A549 (cell line): ENCODE data around the gene C17orf75. TPM values are rescaled to one million over a fixed set of nuclear protein-coding genes. Genes with fewer than 3 reads are reported as not detected.
A peak's percentile ranks its signal among the peaks of the same experiment; 100 is the strongest.

ENCODE experiments used
- ATAC-seq, 2 experiments: fragments of 200-7000 bp in 1 of 2; fragments of >200 bp in 1 of 2; cut with Nextera tagmentation in 1 of 2; cut with Tn5 transposase in 1 of 2; 3 replicates each; pipeline versions ENCODE4 v1.8.0 to v1.9.1; 2018 to 2020; ENCODE audit warnings: mild to moderate bottlenecking in 1 of 2, moderate library complexity in 1 of 2
- CTCF ChIA-PET: fragments of 300-600 bp; sonication (Branson Sonifier 250); formaldehyde crosslinking; extraction: SDS; loops from one replicate; lab custom pipeline; 2021; ENCODE audit warnings: antibody characterized with exemption, inconsistent platforms; lab: Yijun Ruan, JAX
- POLR2A ChIA-PET: fragments of 350-600 bp; formaldehyde crosslinking; extraction: SDS; loops from one replicate; lab custom pipeline; 2021; ENCODE audit warnings: antibody characterized with exemption, inconsistent platforms; lab: Yijun Ruan, JAX
- DNase-seq, 2 experiments: peaks; one replicate each; pipeline versions ENCODE4 v3.0.0 to v3.0.0-alpha.2; 2011 to 2016; ENCODE audit warnings: low read depth in 1 of 2, low spot score in 1 of 2
- FAIRE-seq: peaks from 2 replicates; lab custom pipeline; 2011; peaks lifted over from hg19 to GRCh38; lab: Jason Lieb, UNC
- H3K27ac ChIP-seq, 2 experiments: fragments of >200 bp; sonication (Bioruptor Twin); formaldehyde crosslinking; 3 replicates each; pipeline ENCODE4 v1.5.1; 2016 to 2017
- H3K4me1 ChIP-seq: fragments of >200 bp; sonication (Bioruptor Twin); formaldehyde crosslinking; 3 replicates; pipeline ENCODE4 v1.6.1; 2016
- H3K4me2 ChIP-seq: fragments of >200 bp; sonication (Bioruptor Twin); formaldehyde crosslinking; 3 replicates; pipeline ENCODE4 v1.6.1; 2016
- H3K4me3 ChIP-seq: fragments of >200 bp; sonication (Bioruptor Twin); formaldehyde crosslinking; 3 replicates; pipeline ENCODE4 v1.5.1; 2016
- H3K9me3 ChIP-seq: fragments of >200 bp; sonication (Bioruptor Twin); formaldehyde crosslinking; 3 replicates; pipeline ENCODE4 v1.6.1; 2016
- CBX2 ChIP-seq: fragments of 200-600 bp; sonication (generic); IDR thresholded peaks from 2 replicates; pipeline ENCODE4 v1.6.1; 2016; ENCODE audit warnings: low read depth, mild to moderate bottlenecking, borderline replicate concordance
- CBX8 ChIP-seq: fragments of 200-600 bp; sonication (generic); IDR thresholded peaks from 2 replicates; pipeline ENCODE4 v1.6.1; 2016
- CEBPB ChIP-seq, 2 experiments: fragments of >200 bp in 1 of 2; sonication (Bioruptor Twin) in 1 of 2; formaldehyde crosslinking in 1 of 2; IDR thresholded peaks; 2 replicates each; pipeline ENCODE4 v1.6.1; 2012 to 2016
- CHD2 ChIP-seq: fragments of 150-350 bp; IDR thresholded peaks from 2 replicates; pipeline ENCODE4 v1.6.1; 2014; ENCODE audit warnings: low read length; ENCODE audit not compliant: partially characterized antibody
- CHD4 ChIP-seq: fragments of 200-600 bp; sonication (generic); IDR thresholded peaks from 2 replicates; pipeline ENCODE4 v1.6.1; 2016; ENCODE audit warnings: antibody characterized with exemption, mild to moderate bottlenecking, borderline replicate concordance
- CTCF ChIP-seq: fragments of >200 bp; sonication (Bioruptor Twin); formaldehyde crosslinking; IDR thresholded peaks from 3 replicates; pipeline ENCODE4 v1.5.1; 2016
- EHMT2 ChIP-seq: fragments of 200-600 bp; sonication (generic); IDR thresholded peaks from 2 replicates; pipeline ENCODE4 v1.6.1; 2016; ENCODE audit warnings: antibody characterized with exemption, low read depth, mild to moderate bottlenecking, moderate library complexity
- EP300 ChIP-seq, 2 experiments: fragments of >200 bp; sonication (Bioruptor Twin); formaldehyde crosslinking; IDR thresholded peaks; 2 replicates in 1 of 2; 3 replicates in 1 of 2; pipeline ENCODE4 v1.6.1; 2016 to 2017
- FOSB ChIP-seq: fragments of 250-450 bp; sonication (Bioruptor Pico); IDR thresholded peaks from 2 replicates; pipeline ENCODE4 v1.5.0; 2020; ENCODE audit warnings: mild to moderate bottlenecking, moderate library complexity
- GATA3 ChIP-seq: IDR thresholded peaks from 2 replicates; pipeline ENCODE4 v1.6.1; 2012; ENCODE audit warnings: borderline replicate concordance
- HES2 ChIP-seq: fragments of >200 bp; sonication (Bioruptor Twin); formaldehyde crosslinking; IDR thresholded peaks from 2 replicates; pipeline ENCODE4 v1.6.1; 2016
- HEYL ChIP-seq: fragments of 250-450 bp; sonication (Bioruptor Pico); IDR thresholded peaks from 2 replicates; pipeline ENCODE4 v1.8.0; 2021; ENCODE audit warnings: mild to moderate bottlenecking, moderate library complexity
- HOXA7 ChIP-seq: fragments of 250-450 bp; sonication (Bioruptor Pico); IDR thresholded peaks from 2 replicates; pipeline ENCODE4 v1.5.0; 2020; ENCODE audit warnings: mild to moderate bottlenecking, moderate library complexity
- HOXB5 ChIP-seq: fragments of 250-450 bp; sonication (Bioruptor Pico); IDR thresholded peaks from 2 replicates; pipeline ENCODE4 v1.5.0; 2020; ENCODE audit warnings: mild to moderate bottlenecking, moderate library complexity
- KDM1A ChIP-seq: fragments of 200-600 bp; sonication (generic); IDR thresholded peaks from 2 replicates; pipeline ENCODE4 v1.6.1; 2016; ENCODE audit warnings: low read depth, mild to moderate bottlenecking
- MAX ChIP-seq: IDR thresholded peaks from 2 replicates; pipeline ENCODE4 v1.6.1; 2012
- MYC ChIP-seq: IDR thresholded peaks from 2 replicates; pipeline ENCODE4 v1.6.1; 2012; ENCODE audit warnings: mild to moderate bottlenecking, inconsistent platforms, low read length, improper control_type of control experiment, borderline replicate concordance
- NFE2L2 ChIP-seq: fragments of 150-350 bp; conservative IDR thresholded peaks from 2 replicates; pipeline ENCODE4 v1.6.1; 2014; ENCODE audit warnings: low read length
- NPAS2 ChIP-seq: fragments of 250-450 bp; sonication (Bioruptor Pico); IDR thresholded peaks from 2 replicates; pipeline ENCODE4 v1.8.0; 2022; ENCODE audit warnings: mild to moderate bottlenecking, moderate library complexity, borderline replicate concordance
- NR3C1 ChIP-seq: fragments of >200 bp; sonication (Bioruptor Twin); formaldehyde crosslinking; IDR thresholded peaks from 3 replicates; pipeline ENCODE4 v1.6.1; 2017
- PBX3 ChIP-seq: IDR thresholded peaks from 2 replicates; pipeline ENCODE4 v1.6.1; 2012
- PHF8 ChIP-seq: fragments of 200-600 bp; sonication (generic); IDR thresholded peaks from 2 replicates; pipeline ENCODE4 v1.6.1; 2016; ENCODE audit warnings: low read depth, mild to moderate bottlenecking, antibody characterized with exemption, moderate library complexity, borderline replicate concordance
- RAD21 ChIP-seq, 2 experiments: fragments of >200 bp in 1 of 2; sonication (Bioruptor Twin) in 1 of 2; formaldehyde crosslinking in 1 of 2; IDR thresholded peaks in 1 of 2; conservative IDR thresholded peaks in 1 of 2; 2 replicates in 1 of 2; 3 replicates in 1 of 2; pipeline ENCODE4 v1.6.1; 2012 to 2018; ENCODE audit warnings: inconsistent platforms in 1 of 2
- RARB ChIP-seq: fragments of 250-450 bp; sonication (Bioruptor Pico); IDR thresholded peaks from 2 replicates; pipeline ENCODE4 v1.8.0; 2021; ENCODE audit warnings: mild to moderate bottlenecking, moderate library complexity
- RCOR1 ChIP-seq: fragments of 150-350 bp; IDR thresholded peaks from 2 replicates; pipeline ENCODE4 v1.6.1; 2014; ENCODE audit warnings: antibody characterized with exemption, low read length, low read depth
- RNF2 ChIP-seq: fragments of 200-600 bp; sonication (generic); IDR thresholded peaks from 2 replicates; pipeline ENCODE4 v1.6.1; 2016; ENCODE audit warnings: low read depth, mild to moderate bottlenecking, antibody characterized with exemption, moderate library complexity, borderline replicate concordance
- SREBF2 ChIP-seq: fragments of 450-650 bp; IDR thresholded peaks from 2 replicates; pipeline ENCODE4 v1.6.1; 2014; ENCODE audit warnings: mild to moderate bottlenecking, moderate library complexity
- TP53 ChIP-seq: fragments of 250-450 bp; sonication (Bioruptor Pico); IDR thresholded peaks from 2 replicates; pipeline ENCODE4 v1.5.0; 2021; ENCODE audit warnings: mild to moderate bottlenecking, moderate library complexity
- ZC3H11A ChIP-seq: fragments of 450-650 bp; IDR thresholded peaks from 2 replicates; pipeline ENCODE4 v1.6.1; 2014; ENCODE audit warnings: antibody characterized with exemption, mild to moderate bottlenecking
- ZSCAN20 ChIP-seq: fragments of 250-450 bp; sonication (Bioruptor Pico); IDR thresholded peaks from 2 replicates; pipeline ENCODE4 v1.8.0; 2022; ENCODE audit warnings: mild to moderate bottlenecking, moderate library complexity
- WGBS: methylation state at CpG from one replicate; pipeline ENCODE4 v1.1.6; 2017; ENCODE audit errors: missing lambda C conversion rate; 5-methylcytosine and 5-hydroxymethylcytosine counted together
- polyA plus RNA-seq, 4 experiments: library from polyadenylated mRNA; depleted of rRNA in 3 of 4; stranded (reverse); fragments of >200 nt; fragmentation: RNase III in 1 of 4; extraction: RNeasy Plus Mini Kit Qiagen cat#74134 plus additional on column Dnase treatment in 1 of 4; gene quantifications; 2 replicates in 3 of 4; 3 replicates in 1 of 4; pipeline ENCODE4 v1.2.3, GENCODE V29; 2011 to 2017
- TF ChIP-seq, protein P1 (sequence below): fragments of 450-650 bp; IDR thresholded peaks from 2 replicates; pipeline ENCODE4 v1.6.1; 2014; ENCODE audit warnings: antibody characterized with exemption

Gene C17orf75
- polyA plus RNA-seq, 2 of the 4 experiments (the other 2 are of a cell fraction): 36.3 to 49.6 TPM

DNA sequence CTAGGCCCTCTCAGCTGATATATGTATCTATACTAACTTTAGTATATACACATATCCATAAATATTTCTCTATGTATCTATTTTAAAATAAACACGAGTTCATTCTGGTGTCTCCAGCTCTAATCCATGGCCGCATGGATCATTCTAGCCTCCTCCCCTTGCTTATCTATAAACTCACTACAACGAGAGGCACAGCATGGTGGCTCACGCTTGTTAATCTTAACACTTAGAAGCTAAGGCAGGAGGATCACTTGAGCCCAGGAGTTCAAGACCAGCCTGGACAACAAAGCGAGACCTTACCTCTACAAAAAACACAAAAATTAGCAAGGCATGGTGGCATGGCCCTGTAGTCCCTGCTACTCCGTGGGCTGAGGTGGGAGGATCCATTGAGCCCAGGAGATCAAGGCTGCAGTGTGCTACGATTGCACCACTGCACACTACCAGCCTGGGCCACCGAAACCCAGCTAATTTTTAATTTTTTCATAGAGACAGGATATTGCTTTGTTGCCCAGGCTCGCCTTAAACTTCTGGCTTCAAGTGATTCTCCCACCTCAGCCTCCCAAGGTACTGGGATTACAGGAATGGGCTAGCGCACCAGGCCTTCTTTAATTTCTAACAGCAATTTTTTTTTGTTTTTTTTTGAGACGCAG, 4.1 kb upstream of the C17orf75 start:
- ChIA-PET CTCF (no interaction called here), POLR2A (no interaction called here)
- no peak for FAIRE-seq
- peaks cover 12% of the 10 kb centered on the region; the same call in 1 of the 3 replicates for H3K4me1 ChIP-seq
- H3K9me3 ChIP-seq: no peaks in the 10 kb centered on the region
- no peak overlapping the region for H3K27ac ChIP-seq
- no peak for ATAC-seq
- H3K4me2 ChIP-seq: no peak overlapping the region
- DNase-seq: no peak
- WGBS: 92% methylated on average over 11 of the region's 11 CpGs
- H3K4me3 ChIP-seq: no peak overlapping the region
- TF ChIP-seq CBX8: no peak
- TF ChIP-seq FOSB (CRISPR knock-in tag): no peak
- no peak for TF ChIP-seq KDM1A
- TF ChIP-seq ZC3H11A: no peak
- no peak for TF ChIP-seq TP53 (CRISPR knock-in tag)
- TF ChIP-seq NR3C1: no peak
- no peak for TF ChIP-seq CHD4
- no peak for TF ChIP-seq NPAS2
- TF ChIP-seq HEYL (CRISPR knock-in tag): no peak
- no peak for TF ChIP-seq SREBF2
- TF ChIP-seq GATA3: no peak
- no peak for TF ChIP-seq CBX2
- TF ChIP-seq HOXB5 (CRISPR knock-in tag): no peak
- no peak for TF ChIP-seq RAD21 (conservative IDR thresholded peaks at IDR 0.05 in 1 of 2, IDR thresholded peaks at IDR 0.05 in 1 of 2)
- TF ChIP-seq, protein P1, sequence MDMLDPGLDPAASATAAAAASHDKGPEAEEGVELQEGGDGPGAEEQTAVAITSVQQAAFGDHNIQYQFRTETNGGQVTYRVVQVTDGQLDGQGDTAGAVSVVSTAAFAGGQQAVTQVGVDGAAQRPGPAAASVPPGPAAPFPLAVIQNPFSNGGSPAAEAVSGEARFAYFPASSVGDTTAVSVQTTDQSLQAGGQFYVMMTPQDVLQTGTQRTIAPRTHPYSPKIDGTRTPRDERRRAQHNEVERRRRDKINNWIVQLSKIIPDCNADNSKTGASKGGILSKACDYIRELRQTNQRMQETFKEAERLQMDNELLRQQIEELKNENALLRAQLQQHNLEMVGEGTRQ: no peak
- no peak for TF ChIP-seq PHF8
- no peak for TF ChIP-seq EP300 (IDR thresholded peaks at IDR 0.05)
- no peak for TF ChIP-seq RNF2
- no peak for TF ChIP-seq HES2

DNA sequence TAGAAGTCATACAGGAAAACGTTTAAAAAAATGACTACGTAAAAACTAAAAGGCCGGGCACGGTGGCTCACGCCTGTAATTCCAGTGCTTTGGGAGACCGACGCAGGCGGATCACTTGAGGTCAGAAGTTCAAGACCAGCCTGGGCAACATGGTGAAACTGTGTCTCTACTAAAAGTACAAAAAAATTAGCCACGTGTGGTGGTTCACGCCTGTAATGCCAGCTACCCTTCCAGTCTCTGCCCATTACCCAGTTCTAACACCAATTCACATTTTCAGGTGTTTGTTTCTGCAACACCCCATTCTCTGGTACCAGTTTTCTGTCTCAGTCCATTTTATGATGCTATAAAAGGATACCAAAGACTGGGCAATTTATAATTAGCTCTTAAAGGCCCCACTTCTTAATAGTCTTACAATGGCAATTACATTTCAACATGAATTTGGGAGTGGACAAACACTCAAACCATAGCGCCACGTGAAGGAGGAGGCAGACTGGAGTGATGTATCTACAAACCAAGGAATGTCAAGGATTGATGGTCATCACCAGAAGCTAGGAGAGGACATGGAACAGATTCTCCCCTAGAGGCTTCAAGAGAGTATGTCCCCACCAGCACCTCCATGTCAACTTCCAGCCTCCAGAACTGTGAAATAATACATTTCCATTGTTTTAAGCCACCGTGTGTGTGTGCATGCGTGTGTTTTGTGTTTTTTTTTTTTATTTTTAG, 791 bp upstream of the C17orf75 start:
- WGBS: 87% methylated on average over 14 of the region's 14 CpGs
- ATAC-seq (peak; percentile 35 to 44; a peak in 3 of 6 replicates), FAIRE-seq (no peak), DNase-seq (peak in 1 of 2 experiments; percentile 43)
- peak overlapping the region; percentile 94 for H3K4me2 ChIP-seq
- H3K4me1 ChIP-seq: peaks cover 10% of the 10 kb centered on the region; the same call in 1 of the 3 replicates
- H3K9me3 ChIP-seq: no peaks in the 10 kb centered on the region
- peak overlapping the region; percentile 83 to 96; a peak in 5 of 6 replicates for H3K27ac ChIP-seq
- POLR2A ChIA-PET: interaction anchor here (0.7 to 1.2 kb wide), 2 partner anchors 8 kb away, joined by 3 to 5 read pairs; partner anchors contain the start of gene ZNF207
- H3K4me3 ChIP-seq: peak overlapping the region; percentile 69
- CTCF ChIA-PET: interaction anchor here (1.2 to 3.0 kb wide), 2 partner anchors 22 to 102 kb away, joined by 3 to 13 read pairs; partner anchors contain the start of gene PSMD11
- no peak for TF ChIP-seq PHF8
- TF ChIP-seq EHMT2: no peak
- TF ChIP-seq PBX3: no peak
- no peak for TF ChIP-seq CTCF
- no peak for TF ChIP-seq MAX
- TF ChIP-seq MYC: no peak
- no peak for TF ChIP-seq TP53 (CRISPR knock-in tag)
- no peak for TF ChIP-seq ZSCAN20
- TF ChIP-seq SREBF2: no peak
- no peak for TF ChIP-seq HOXA7 (CRISPR knock-in tag)
- TF ChIP-seq RARB: no peak
- TF ChIP-seq RCOR1: no peak
- no peak for TF ChIP-seq CHD2
- no peak for TF ChIP-seq HES2
- TF ChIP-seq CEBPB (IDR thresholded peaks at IDR 0.05): no peak
- TF ChIP-seq NFE2L2: no peak
- TF ChIP-seq HOXB5 (CRISPR knock-in tag): no peak
